ENCODE measurements around the gene UFD1. TPM values are rescaled to one million over a fixed set of nuclear protein-coding genes. Genes with fewer than 3 reads are reported as not detected.

Gene UFD1
- total RNA-seq, 4 donors from 2014 or later, result 27.9 to 56.1 (median 52.5) TPM

DNA sequence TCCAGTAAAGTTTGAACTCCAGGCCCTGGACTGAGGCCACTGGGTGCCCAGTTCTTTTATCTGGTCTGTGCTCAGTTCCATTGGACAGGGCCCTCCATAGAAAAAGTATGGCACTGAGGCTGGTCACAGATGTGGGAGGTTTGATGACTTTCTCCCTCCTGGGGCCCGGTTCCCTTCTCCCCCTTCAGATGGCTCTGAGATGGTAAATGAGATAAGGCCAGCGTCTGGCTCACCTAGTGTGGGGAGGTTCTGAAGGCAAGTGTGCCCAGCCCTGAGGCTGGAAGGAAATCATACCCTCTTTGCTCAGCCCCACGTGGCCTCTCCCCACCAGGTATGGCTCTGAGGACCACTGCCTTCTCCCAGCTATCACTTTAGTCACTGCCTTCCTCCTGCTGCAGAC, 46.7 kb upstream of the UFD1 start:
- WGBS, result 55% methylated on average over 3 of the region's 3 CpGs
- peaks cover 46% of the 10 kb centered on the region for H3K27me3 ChIP-seq
- no peaks in the 10 kb centered on the region for H3K9me3 ChIP-seq
- peak in 1 of 2 donors; percentile 61 for DNase-seq (ENCODE audit: low spot score in 2 of 2)
- no peak overlapping the region for H3K27ac ChIP-seq
- H3K4me3 ChIP-seq, result no peak overlapping the region
- TF ChIP-seq POLR2AphosphoS5 (IDR thresholded peaks at IDR 0.05) (no peak), CTCF (IDR thresholded peaks at IDR 0.05) (no peak), POLR2A (IDR thresholded peaks at IDR 0.05) (no peak), EP300 (IDR thresholded peaks at IDR 0.05) (no peak)
- peaks cover 19% of the 10 kb centered on the region for H3K4me1 ChIP-seq
- H3K36me3 ChIP-seq, result no peaks in the 10 kb centered on the region

DNA sequence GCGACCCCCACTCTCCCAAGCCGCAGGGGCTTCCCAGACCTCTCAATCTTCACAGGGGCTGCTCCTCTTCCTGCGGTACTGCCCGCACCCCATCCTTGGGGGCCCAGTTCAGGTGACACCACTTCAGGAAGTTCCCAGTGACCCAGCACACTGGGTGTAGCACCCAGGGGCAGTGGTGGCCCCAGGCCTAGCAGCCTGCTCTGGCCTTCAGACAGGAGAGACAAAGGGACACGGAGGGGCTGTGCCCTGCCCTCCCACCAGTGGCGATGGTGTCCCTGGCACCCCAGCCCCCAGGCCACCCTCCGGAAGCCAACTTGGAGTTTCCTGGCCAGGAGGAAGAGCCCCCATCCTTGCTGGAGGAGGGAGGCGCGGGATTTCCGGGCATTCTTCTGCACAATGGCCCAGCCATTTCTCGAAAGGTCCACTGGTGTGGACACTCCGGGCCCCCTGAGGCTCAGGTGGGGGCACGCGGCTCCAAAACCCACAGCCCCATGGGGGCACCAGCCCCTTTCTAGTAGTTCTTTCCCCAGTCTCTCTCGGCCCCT, 46.2 kb upstream of the UFD1 start:
- Histone ChIP-seq H3K36me3 (no peaks in the 10 kb centered on the region), H3K9me3 (no peaks in the 10 kb centered on the region), H3K27ac (peak overlapping the region; percentile 77), H3K27me3 (peaks cover 46% of the 10 kb centered on the region), H3K4me3 (peak overlapping the region; percentile 50), H3K4me1 (peaks cover 19% of the 10 kb centered on the region)
- 74% methylated on average over 10 of the region's 15 CpGs for WGBS
- DNase-seq (ENCODE audit: low spot score in 2 of 2), result peak in 1 of 2 donors; percentile 68
- TF ChIP-seq EP300 (IDR thresholded peaks at IDR 0.05) (no peak), POLR2AphosphoS5 (IDR thresholded peaks at IDR 0.05) (no peak), CTCF (IDR thresholded peaks at IDR 0.05) (no peak), POLR2A (IDR thresholded peaks at IDR 0.05) (no peak)

DNA sequence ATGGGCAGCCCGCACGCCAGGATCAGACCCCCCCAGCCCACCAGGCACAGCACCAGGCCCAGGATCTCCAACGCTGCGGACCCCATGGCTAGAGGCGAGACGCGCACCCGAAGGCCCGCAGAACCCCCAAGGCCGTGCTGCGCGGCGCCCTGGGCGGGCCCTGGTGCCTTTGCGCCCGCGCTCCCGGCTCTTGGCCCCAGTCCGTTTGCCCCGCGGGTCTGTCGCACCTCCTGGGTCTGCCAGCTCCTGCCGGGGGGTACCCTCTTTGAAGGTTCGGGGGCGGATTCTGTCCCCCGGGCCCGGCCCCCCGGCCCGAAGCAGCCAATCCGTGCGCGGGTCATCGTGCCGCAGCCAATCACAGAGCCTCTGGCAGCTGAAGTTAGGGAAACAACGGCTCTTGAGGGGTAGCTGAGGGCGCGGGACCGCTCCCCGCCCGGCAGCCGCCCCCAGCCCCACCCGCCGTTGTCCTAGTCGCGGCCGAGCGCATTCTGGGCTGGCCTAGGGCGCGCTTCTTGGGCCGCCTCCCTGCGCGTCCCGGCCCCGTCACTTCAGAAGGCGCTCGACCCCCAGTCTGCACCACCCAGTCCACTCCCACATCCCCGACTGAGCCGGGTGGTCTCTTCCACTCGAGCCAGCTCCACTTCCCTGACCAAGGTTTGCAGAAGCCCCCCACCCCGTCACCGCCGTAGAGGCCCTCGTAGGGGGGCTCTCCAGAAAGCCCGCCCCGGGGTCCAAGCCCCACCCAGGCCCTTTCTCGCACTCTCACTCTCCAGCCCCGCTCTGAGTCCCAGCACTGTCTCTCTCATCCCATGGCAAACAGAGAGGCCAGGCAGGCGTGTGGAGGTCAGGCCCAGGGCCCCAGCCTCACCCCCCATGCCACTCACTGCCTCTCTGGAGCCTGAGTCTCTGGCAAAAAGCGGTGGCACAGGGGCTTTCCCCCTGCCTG, 45.5 kb upstream of the UFD1 start, which contains the start of gene CLDN5:
TSS of gene CLDN5 (minus strand) at position 241 of the 946 bp plus-strand sequence. CDS start at position 86, 155 bp downstream.
- Histone ChIP-seq H3K27ac (peak within 1 kb of the TSS; percentile 77), H3K36me3 (no peaks in the 10 kb centered on the region), H3K9me3 (no peaks in the 10 kb centered on the region), H3K27me3 (peaks cover 46% of the 10 kb centered on the region), H3K4me1 (peaks cover 19% of the 10 kb centered on the region), H3K4me3 (peak within 1 kb of the TSS; percentile 50)
- WGBS, result 8% methylated on average over 13 of the region's 69 CpGs
- TF ChIP-seq POLR2A (IDR thresholded peaks at IDR 0.05) (peak in 1 of 2 donors; percentile 19), CTCF (IDR thresholded peaks at IDR 0.05) (no peak), EP300 (IDR thresholded peaks at IDR 0.05) (no peak), POLR2AphosphoS5 (IDR thresholded peaks at IDR 0.05) (no peak)
- peak; percentile 72 to 75 for DNase-seq (ENCODE audit: low spot score in 2 of 2)

DNA sequence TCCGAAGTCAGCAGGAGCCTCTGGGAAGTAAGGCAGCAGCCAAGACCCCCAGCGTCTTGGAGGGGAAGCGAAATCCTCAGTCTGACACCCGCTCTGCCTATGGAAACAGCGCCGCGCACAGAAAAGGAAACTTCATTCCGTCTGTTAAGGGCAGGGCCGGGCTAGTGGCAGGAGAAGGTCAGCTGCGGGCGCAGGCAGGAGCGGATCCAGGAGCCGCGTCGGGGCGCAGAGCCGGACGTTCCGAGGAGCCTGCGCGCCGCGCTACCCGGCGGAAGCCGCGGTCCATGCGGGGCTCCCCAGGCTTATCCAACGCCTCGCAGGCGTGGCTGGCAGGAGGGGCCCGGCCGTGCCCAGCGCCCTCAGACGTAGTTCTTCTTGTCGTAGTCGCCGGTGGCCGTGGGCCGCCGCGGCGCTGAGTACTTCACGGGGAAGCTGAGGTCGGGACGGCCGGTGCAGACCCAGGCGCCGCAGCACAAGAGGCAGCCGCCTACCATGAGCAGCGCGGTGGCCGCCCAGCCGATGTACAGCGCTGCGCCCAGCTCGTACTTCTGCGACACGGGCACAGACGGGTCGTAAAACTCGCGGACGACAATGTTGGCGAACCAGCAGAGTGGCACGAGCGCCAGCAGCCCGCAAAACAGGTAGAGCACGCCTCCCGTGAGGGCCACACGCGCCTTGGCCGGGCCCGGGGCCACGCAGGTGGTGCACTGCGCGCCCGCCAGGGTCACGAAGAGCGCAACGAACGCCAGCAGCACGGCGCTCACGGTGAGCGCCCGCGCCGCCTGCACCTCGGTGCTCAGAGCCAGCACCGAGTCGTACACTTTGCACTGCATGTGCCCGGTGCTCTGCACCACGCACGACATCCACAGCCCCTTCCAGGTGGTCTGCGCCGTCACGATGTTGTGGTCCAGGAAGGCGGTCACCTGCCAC, 44.5 kb upstream of the UFD1 start:
- no peak for TF ChIP-seq EP300 (IDR thresholded peaks at IDR 0.05)
- no peak for TF ChIP-seq POLR2A (IDR thresholded peaks at IDR 0.05)
- Histone ChIP-seq H3K36me3 (no peaks in the 10 kb centered on the region), H3K9me3 (no peaks in the 10 kb centered on the region), H3K4me3 (peak overlapping the region; percentile 50), H3K27ac (peak overlapping the region; percentile 67), H3K27me3 (peaks cover 46% of the 10 kb centered on the region), H3K4me1 (peaks cover 19% of the 10 kb centered on the region)
- 2% methylated on average over 61 of the region's 99 CpGs for WGBS
- DNase-seq (ENCODE audit: low spot score in 2 of 2), result peak in 1 of 2 donors; percentile 65

DNA sequence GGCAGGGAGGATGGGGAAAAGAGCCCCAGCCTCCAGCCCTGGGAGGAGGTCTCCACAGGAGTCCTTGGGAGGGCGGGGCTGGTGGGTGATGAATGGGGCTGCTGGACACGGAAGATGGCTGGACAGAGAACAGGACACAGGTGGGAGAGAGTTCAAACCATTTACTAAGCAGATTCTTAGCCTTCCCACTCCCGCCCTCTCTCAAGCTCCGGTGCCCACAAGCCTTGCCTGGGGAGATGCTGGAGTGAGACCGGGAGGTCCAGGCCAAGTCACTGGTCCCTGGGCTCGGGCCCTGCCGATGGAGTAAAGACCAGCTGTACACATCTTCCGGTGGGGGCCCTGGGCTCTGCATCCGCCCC, 43.9 kb upstream of the UFD1 start:
- peak in 1 of 2 donors; percentile 69 for DNase-seq (ENCODE audit: low spot score in 2 of 2)
- TF ChIP-seq CTCF (IDR thresholded peaks at IDR 0.05) (no peak), EP300 (IDR thresholded peaks at IDR 0.05) (no peak), POLR2A (IDR thresholded peaks at IDR 0.05) (no peak), POLR2AphosphoS5 (IDR thresholded peaks at IDR 0.05) (no peak)
- Histone ChIP-seq H3K36me3 (no peaks in the 10 kb centered on the region), H3K4me1 (peaks cover 19% of the 10 kb centered on the region), H3K27me3 (peaks cover 42% of the 10 kb centered on the region), H3K4me3 (peak overlapping the region; percentile 50), H3K9me3 (no peaks in the 10 kb centered on the region), H3K27ac (peak overlapping the region; percentile 67)
- 41% methylated on average over 8 of the region's 9 CpGs for WGBS
